Stimulated activated CD8-positive, alpha-beta memory T cell treated with anti-CD3 and anti-CD28 coated beads, Interleukin-4, amount 100 ng/mL, for 1 hour (primary cell): ENCODE data around the gene MLLT10.
"Not testable (repeated sequence)": the region's sequence is repeated elsewhere in the genome, so short reads cannot be mapped to it uniquely, and the experiment has no call there.

ENCODE experiments used
- DNase-seq, 2 donors: peaks; one replicate each; pipeline ENCODE4 v3.0.0-alpha.2; 2020; ENCODE audit warnings: low read depth in 2 of 2, low spot score in 1 of 2

The MLLT10 gene

DNA sequence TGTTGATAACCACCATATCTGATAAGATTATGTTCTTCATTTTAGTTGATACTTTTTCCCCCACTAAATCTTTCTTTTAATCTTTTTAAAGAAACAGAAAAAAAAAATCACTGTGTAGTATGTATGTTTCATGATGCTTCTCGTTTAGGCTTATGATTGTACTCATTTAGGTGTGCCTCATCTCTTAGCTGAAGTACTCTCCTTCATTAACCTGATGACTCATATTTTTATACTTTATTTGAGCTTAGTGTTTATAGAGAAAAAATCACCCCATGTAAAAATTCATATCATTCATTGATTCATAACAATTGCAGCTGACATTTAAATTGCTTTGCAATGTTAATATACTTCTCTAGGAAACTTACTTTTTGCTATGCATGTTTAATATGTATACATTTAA lies 158.9 kb downstream of the MLLT10 start:
- DNase-seq: no peak

DNA sequence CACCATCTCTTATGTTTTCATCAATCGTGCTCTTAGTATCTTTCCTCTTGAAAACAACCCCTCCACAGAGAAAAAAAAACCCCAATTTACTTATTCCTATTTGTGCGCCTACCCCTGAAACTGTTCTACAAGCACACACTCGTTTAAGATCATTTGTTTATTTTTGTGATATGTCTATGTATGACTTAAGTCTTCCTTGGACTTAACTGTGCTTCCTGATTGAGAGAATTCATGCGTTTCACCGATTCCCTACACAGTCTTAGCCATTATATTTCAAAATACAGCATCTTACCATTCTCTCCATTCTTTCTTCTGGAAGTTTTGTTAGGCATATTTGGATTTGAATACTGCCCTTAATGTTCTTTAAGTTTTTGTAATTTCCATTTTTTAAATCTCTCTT lies 159.4 kb downstream of the MLLT10 start:
- no peak for DNase-seq

DNA sequence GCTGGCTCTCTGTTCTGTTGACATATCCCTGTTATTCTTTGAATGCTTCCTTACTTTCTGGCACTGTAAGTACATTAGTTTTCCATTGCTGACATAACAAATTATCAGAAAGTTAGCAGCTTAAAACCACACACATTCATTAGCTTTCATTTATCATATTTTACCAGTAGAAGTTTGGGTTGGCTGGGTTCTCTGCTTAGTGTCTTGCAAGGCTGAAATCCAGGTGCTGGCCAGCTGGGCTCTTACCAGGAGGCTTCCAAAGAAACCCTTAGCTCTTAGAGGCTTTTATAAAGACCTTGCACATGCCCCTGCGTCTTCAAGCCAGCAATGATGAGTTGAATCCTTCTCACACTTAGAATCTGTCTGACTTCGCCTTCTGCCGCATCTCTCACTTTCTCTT lies 160.6 kb downstream of the MLLT10 start:
- no peak for DNase-seq

GRCh38 chr10:21696302-21696701 lies 162.3 kb downstream of the MLLT10 start:
- DNase-seq: no peak

GRCh38 chr10:21699575-21699974 lies 165.5 kb downstream of the MLLT10 start:
- DNase-seq: no peak

- no peak for DNase-seq
These were observed 166.4 kb downstream of the MLLT10 start for GRCh38 chr10:21700474-21700873.

GRCh38 chr10:21702633-21703111 lies 168.6 kb downstream of the MLLT10 start:
- no peak for DNase-seq

- DNase-seq: no peak
These were observed 171.3 kb downstream of the MLLT10 start for GRCh38 chr10:21705142-21705827.

DNA sequence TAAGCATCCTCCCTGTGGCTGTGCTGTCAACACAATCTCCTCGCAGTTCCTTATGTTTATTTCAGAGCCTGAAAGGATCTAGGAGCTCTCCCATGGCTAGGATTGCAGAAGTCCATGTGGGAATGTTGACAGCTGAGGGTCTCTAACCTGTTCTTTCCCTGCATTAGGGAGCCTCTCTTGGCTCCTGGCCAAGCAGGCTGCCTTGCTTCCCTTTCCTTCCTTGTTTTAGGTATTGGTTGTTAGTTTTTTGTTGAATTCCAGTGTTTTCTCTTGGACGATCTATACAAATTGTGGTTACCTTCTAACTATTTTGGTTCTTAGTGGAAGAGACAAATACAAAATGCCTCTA lies 171.8 kb downstream of the MLLT10 start:
- no peak for DNase-seq

DNA sequence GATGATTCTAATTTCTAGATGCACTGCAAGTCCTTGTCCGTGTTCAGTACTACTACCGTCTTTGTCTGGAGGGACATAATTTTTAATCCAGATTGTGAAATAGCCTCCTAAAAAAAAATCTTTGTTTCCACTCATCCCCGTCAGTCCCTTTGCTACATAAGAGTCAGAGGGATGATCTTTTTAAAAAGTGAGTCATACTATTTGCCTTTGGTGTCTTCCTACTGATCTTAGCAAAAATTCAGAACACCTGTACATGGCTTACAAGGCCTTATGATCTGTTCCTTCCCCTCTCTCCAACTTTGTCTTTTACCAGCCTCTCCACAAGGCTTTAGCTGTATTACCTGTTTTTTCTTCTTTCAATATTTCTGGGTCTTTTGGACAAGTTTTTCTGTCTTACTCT lies 173.5 kb downstream of the MLLT10 start:
- no peak for DNase-seq

DNA sequence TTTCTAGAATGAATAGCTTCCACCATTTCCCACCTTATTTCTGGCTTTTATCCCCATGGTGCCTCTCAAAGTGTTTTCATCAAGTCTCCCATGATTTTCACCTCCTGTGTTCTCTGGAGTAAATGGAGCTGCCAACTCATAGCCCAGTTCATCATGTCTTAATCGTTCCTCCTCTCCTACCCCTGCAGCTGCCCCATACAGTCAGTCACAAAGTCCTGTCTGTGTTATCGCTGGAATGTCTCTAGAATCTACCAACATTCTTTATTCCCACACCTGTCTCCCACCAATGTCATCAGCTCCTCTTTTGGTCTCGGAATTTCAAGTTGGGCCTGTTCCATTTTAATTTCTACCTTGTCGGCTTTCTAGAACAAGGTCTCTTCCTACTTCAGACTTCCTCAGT lies 178.9 kb downstream of the MLLT10 start:
- no peak for DNase-seq

- no peak for DNase-seq
These were observed 181.6 kb downstream of the MLLT10 start for GRCh38 chr10:21715531-21716195.

GRCh38 chr10:21717437-21718054 lies 183.5 kb downstream of the MLLT10 start:
- not testable (repeated sequence) for DNase-seq

GRCh38 chr10:21719502-21719901 lies 185.5 kb downstream of the MLLT10 start:
- DNase-seq: no peak

GRCh38 chr10:21720090-21720489 lies 186.1 kb downstream of the MLLT10 start:
- DNase-seq: no peak

- DNase-seq: no peak
These were observed 187.1 kb downstream of the MLLT10 start for GRCh38 chr10:21721000-21721665.

DNA sequence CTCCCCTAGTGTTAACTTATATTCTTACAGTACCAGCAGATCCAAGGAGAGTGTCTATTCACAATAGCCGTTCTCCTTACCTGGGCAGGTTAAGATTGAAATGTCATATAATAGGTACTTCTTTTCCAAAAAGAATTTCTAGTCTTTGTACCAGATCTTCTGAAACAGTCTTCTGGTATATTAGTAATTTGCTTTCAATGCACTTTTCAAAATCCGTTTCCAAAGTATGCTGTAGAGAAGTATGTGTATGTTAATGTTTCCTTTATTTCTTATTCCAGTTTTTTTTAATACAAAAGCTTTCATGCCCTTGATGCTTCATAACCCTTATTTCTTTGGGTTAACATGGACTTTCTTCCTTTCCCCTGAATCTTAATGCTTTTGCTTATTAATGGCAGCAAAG lies 188.2 kb downstream of the MLLT10 start:
- no peak for DNase-seq

DNA sequence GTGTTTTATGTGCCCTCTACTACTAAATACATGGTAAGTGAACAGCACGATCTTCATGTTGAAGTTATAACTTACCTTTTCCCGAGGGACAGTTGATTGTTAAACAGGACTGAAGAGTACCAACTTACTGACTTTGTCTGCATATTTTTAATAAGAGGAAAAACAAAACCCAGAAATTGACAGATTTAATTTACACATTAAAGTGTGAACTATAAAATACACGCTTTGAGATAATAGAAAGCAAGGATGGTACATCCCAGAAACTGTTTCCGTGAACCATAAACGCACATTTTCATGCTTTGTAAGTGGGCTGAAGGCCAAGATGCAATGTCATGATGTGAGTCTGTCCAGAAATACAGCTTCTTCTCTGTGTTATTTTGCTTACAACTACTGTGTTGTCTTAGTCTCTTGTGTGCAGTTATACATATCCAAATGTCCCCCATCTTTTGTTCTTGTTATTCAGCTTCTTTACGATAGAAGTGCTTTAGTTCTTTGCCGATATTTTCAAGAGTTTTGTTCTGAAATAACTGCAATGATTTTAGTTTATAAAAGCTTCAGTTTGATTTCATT lies 190.1 kb downstream of the MLLT10 start:
- DNase-seq: no peak

GRCh38 chr10:21724687-21725367 lies 190.8 kb downstream of the MLLT10 start:
- DNase-seq: no peak

GRCh38 chr10:21726601-21727225 lies 192.7 kb downstream of the MLLT10 start:
- no peak for DNase-seq
